ENCODE results near the gene NR2C2AP.

- TF ChIP-seq POLR2A (IDR thresholded peaks at IDR 0.05) = no peak
- TF ChIP-seq CTCF (IDR thresholded peaks at IDR 0.05) = no peak
These were observed 9.7 kb upstream of the NR2C2AP start for GRCh38 chr19:19212916-19213315.

Measured in ovary (tissue), 3 donors.